ENCODE measurements around the gene TNRC18. TPM values are rescaled to one million over a fixed set of nuclear protein-coding genes. Genes with fewer than 3 reads are reported as not detected.

TNRC18 gene
- total and polyA plus RNA-seq, 2 of the 8 experiments (the other 6 are each of a cell fraction or from before 2014, with no cell fraction given), result 1.7 to 8.6 TPM

DNA sequence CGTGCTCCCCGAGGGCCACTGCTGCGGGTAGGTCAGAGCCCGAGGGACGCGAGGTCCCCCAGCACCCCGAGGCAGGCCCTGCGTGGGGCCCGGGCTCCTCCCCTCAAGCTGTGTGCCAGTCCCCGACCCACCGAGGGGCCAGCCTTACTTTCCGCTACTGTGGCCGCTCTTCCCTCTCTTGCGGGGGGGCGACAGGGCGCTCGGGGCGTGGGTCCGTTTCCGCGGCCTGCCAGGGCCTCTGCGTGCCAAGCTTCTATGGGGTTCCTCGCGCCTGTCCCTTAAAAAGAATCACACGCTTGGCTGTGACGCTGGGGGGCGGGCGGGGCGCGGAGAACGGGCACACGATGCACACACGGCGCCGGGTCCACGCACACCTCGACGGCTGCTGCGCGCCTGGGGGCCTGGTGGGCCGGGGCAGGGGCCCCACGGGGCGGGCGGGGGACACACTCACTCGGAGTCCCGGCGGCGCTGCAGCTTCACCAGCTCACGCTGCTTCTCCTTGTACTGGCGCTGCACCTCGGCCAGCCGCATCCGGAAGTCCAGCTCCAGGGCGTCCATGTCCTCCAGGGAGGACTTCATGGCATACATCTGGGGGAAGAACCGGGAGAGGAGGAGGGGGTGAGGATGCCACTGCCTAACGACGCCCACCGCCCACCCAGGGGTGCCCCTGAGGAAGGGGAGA lies 62.0 kb downstream of the TNRC18 start:
- Histone ChIP-seq H2AK5ac (ENCODE audit: low read depth, low read length) (no peak overlapping the region), H3K9ac (replicated peaks in 1 of 4; ENCODE audit: extremely low read depth in 1 of 4, low read depth in 3 of 4, low read length in 3 of 4) (no peak overlapping the region), H3K36me3 (ENCODE audit: control insufficient read depth in 2 of 4, insufficient read depth in 4 of 4, low read length in 3 of 4) (no peaks in the 10 kb centered on the region), H3K79me1 (ENCODE audit: low read depth, low read length) (no peaks in the 10 kb centered on the region), H3K79me2 (ENCODE audit: control insufficient read depth in 1 of 2, insufficient read depth in 2 of 2, low read length in 2 of 2) (no peaks in the 10 kb centered on the region), H3K4me3 (ENCODE audit: extremely low read depth in 1 of 4, insufficient read depth in 2 of 4, low read depth in 3 of 4, low read length in 4 of 4) (no peak overlapping the region), H3K27me3 (replicated peaks in 1 of 4; ENCODE audit: control insufficient read depth in 3 of 4, extremely low read depth in 1 of 4, insufficient read depth in 3 of 4, low read length in 3 of 4) (no peaks in the 10 kb centered on the region), H3K9me3 (ENCODE audit: insufficient read depth in 2 of 2, low read depth in 1 of 2, low read length in 1 of 2) (no peaks in the 10 kb centered on the region), H3K18ac (ENCODE audit: extremely low read depth, low read length) (no peak overlapping the region), H3K4me1 (replicated peaks in 1 of 4; ENCODE audit: control insufficient read depth in 3 of 4, insufficient read depth in 4 of 4, low read length in 3 of 4) (no peaks in the 10 kb centered on the region; a peak in 4 of 7 replicates), H2BK5ac (ENCODE audit: low read depth, low read length) (no peak overlapping the region), H3K23ac (ENCODE audit: insufficient read length) (no peak overlapping the region), H2BK20ac (ENCODE audit: low read length) (no peak overlapping the region), H3K23me2 (ENCODE audit: low read depth, low read length) (no peaks in the 10 kb centered on the region), H3K14ac (ENCODE audit: insufficient read length) (no peak overlapping the region), H2BK120ac (replicated peaks; ENCODE audit: low read depth, low read length) (no peak overlapping the region), H2AFZ (ENCODE audit: low read length) (no peak overlapping the region), H2BK12ac (ENCODE audit: low read depth, low read length) (no peak overlapping the region), H3K4ac (replicated peaks; ENCODE audit: insufficient read length, low read depth, low read length) (no peak overlapping the region), H3K4me2 (ENCODE audit: insufficient read depth in 1 of 2, low read depth in 2 of 2, low read length in 2 of 2) (no peak overlapping the region), H4K91ac (replicated peaks; ENCODE audit: insufficient read length, low read length) (no peak overlapping the region), H3K27ac (ENCODE audit: low read depth, low read length) (no peak overlapping the region), H4K5ac (ENCODE audit: insufficient read length, low read depth, low read length) (no peak overlapping the region), H2BK15ac (ENCODE audit: low read length) (no peak overlapping the region), H4K8ac (ENCODE audit: extremely low read depth, insufficient read depth, low read length) (no peak overlapping the region), H3K56ac (replicated peaks; ENCODE audit: insufficient read length, low read depth, low read length) (no peak overlapping the region), H4K20me1 (replicated peaks in 1 of 2; ENCODE audit: control insufficient read depth in 1 of 2, insufficient read depth in 2 of 2, low read length in 2 of 2) (peaks cover 0 to 5% of the 10 kb centered on the region in 2 experiments)
- DNase-seq (ENCODE audit: low read depth in 1 of 2, low spot score in 2 of 2) (no peak), FAIRE-seq (no peak)
- WGBS, 2 experiments (ENCODE audit: extremely low coverage in 1 of 2, insufficient coverage in 1 of 2, insufficient read length in 1 of 2, insufficient replicate concordance in 2 of 2, low coverage in 1 of 2, low lambda C conversion rate in 2 of 2, missing lambda C conversion rate in 1 of 2), result 91% methylated on average over 22 of the region's 58 CpGs; no CpG with 5 or more reads in 1 of the 2 experiments
- ChIA-PET CTCF (ENCODE audit: partially characterized antibody) (interaction anchor here (0.6 to 7.2 kb wide), 9 partner anchors 9 to 323 kb away, joined by 3 to 73 read pairs (median 3); no protein-coding TSS in a partner anchor), POLR2A (ENCODE audit: partially characterized antibody) (interaction anchor here (0.6 to 1.0 kb wide), 2 partner anchors 12 to 59 kb away, joined by 3 to 4 read pairs; no protein-coding TSS in a partner anchor)
- TF ChIP-seq KDM5A (IDR thresholded peaks at IDR 0.05; ENCODE audit: low read length), result no peak
- TF ChIP-seq SUZ12 (IDR thresholded peaks at IDR 0.05; ENCODE audit: low read length), result no peak
- no peak for TF ChIP-seq SRF (IDR thresholded peaks at IDR 0.05; ENCODE audit: low read depth, low read length)
- TF ChIP-seq ASH2L (IDR thresholded peaks at IDR 0.05; ENCODE audit: low read length), result no peak
- no peak for TF ChIP-seq TAF1 (IDR thresholded peaks at IDR 0.05; ENCODE audit: low read depth, low read length)
- no peak for TF ChIP-seq CTCF (IDR thresholded peaks at IDR 0.05; ENCODE audit: control extremely low read depth in 1 of 3, insufficient read depth in 1 of 3, low read depth in 1 of 3, low read length in 3 of 3)
- TF ChIP-seq ZNF274 (IDR thresholded peaks at IDR 0.05; ENCODE audit: borderline replicate concordance, extremely low read depth, low read length), result no peak
- TF ChIP-seq MAFK (IDR thresholded peaks at IDR 0.05; ENCODE audit: low read depth, low read length), result no peak
- no peak for TF ChIP-seq SAP30 (IDR thresholded peaks at IDR 0.05; ENCODE audit: insufficient read depth, insufficient replicate concordance, low read length)
- no peak for TF ChIP-seq TBP (IDR thresholded peaks at IDR 0.05; ENCODE audit: low read depth, low read length)
- no peak for TF ChIP-seq TAF7 (optimal IDR thresholded peaks at IDR 0.05; ENCODE audit: borderline replicate concordance, low read depth, low read length)
